ENCODE measurements around the gene KRT39.
"Not testable (repeated sequence)": the region's sequence is repeated elsewhere in the genome, so short reads cannot be mapped to it uniquely, and the experiment has no call there.

Gene KRT39

DNA sequence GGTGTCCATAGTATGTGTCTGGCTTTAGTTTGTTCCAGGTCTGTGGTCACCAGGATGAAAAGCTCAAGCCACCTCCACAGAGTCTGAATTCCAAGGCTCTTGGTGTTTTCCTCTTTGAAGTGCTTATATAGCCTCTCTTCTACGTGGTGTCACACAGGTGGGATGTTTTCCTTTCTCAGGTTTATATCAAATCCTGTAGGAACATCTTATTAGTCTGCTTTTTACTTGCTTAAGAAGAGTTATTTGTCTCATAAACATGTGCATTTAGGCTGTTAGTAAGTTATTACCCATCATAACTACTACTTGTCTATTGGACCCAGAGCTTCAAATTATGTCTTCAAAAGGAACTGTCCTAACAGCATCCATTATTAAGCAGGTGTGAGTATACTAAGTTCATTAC is at the start of gene KRT39:
TSS of gene KRT39 (minus strand) at position 101 of the 400 bp plus-strand sequence. CDS start at position 9, 92 bp downstream.
- no peak for DNase-seq

GRCh38 chr17:41015454-41015853 is 48.7 kb upstream of the KRT39 start:
- no peak for DNase-seq

DNA sequence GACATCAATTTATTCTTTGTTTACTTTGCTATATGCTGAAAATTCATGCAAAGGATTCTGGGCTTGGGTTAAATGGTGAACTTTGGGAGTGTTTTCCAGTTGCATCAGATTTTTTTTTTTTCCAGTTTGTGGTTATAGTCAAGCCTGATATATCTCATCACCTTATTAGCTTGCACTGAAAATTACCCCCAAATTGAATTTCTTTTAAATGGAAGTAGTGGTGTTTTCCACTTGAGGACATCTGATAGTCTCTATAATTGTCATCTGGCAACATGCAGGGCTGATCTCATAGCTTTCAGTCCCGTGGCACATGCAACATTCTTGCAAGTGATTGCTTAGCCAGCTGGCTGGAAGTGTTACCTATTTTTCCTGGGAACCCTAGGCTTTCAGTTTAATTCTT is 46.9 kb upstream of the KRT39 start:
- DNase-seq: no peak

DNA sequence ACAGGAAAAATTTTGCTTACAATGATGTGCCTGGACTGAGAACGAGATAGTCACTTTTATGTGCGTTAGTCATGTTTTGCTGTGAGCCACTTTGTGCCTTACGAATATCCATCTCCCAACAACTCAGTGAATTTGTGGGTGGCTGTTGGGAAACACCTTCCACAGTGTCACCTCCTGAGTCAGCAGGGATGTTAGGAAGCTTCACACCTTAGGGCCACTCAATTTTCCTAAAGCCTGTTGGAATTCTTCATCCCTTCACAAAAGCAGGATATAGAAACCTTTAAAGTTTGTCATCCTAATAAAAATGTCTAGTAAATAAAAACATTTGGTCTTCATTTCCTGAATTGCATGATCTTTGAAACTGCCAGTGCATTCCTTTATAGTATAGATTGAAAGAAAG is 46.4 kb upstream of the KRT39 start:
- no peak for DNase-seq

DNA sequence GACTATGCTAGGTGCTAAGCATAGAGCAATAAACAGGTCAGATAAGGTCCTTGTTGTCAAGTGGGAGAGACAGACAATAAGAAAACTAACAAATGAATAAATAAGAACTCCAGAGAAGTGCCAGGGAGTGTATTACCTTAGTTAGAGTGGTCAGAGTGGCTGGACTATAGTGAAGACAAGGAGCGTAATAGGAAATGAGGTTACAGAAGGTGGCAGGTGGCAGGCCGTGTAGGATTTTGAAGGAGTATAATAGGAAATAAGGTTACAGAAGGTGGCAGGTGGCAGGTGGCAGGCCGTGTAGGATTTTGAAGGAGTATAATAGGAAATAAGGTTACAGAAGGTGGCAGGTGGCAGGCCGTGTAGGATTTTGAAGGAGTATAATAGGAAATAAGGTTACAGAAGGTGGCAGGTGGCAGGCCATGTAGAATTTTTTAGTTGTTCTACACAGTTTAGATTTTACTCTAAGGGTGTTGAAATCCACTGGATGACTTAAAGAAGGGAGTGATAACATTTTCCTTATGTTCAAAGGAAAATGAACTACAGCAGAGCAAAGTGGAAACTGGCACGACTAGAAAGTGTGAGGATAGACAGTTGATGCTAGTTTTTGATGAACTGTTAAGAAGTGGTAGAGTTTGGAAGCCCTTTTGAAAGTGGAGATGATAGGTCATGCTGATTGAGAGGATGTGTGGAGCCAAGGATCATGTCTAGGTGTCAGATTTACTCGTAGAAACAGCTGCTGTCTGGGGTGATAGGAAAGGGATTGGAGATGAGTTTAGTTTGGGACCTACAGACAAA is 45.8 kb upstream of the KRT39 start:
- no peak for DNase-seq

DNA sequence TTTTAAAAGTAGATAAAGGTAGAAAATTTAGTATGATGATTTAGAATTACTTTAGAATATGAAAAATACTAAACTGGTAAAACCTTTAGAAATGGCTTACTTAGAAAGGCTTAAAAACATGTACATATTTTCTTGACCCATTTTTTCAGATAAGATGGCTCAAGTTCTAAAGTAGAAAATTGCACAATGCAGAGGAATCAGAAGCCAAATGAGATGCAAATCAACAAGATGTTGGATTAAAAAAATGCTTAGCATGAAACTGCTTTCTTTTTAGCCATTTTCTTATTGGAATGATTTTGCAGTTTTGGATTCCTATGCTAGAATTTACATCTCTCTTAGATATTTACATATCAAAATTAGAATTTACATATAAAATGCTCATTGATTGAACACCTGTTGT is 43.7 kb upstream of the KRT39 start:
- no peak for DNase-seq

DNA sequence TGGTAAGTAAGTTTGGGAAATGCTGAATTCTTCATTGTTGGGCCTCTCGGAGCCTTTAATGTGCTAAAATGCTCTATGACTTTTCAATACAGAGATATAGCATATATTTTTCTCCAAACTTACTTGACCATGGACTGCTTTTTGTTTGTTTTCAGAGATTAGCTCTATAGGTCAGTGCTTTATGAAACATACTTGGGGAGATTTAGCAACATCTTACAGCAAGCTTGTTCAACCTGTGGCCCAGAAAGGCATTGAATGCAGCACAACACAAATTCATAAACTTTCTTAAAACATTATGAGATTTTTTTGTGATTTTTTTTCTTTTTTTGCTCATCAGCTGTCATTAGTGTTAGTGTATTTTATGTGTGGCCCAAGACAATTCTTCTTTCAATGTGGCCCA is 43.2 kb upstream of the KRT39 start:
- no peak for DNase-seq

DNA sequence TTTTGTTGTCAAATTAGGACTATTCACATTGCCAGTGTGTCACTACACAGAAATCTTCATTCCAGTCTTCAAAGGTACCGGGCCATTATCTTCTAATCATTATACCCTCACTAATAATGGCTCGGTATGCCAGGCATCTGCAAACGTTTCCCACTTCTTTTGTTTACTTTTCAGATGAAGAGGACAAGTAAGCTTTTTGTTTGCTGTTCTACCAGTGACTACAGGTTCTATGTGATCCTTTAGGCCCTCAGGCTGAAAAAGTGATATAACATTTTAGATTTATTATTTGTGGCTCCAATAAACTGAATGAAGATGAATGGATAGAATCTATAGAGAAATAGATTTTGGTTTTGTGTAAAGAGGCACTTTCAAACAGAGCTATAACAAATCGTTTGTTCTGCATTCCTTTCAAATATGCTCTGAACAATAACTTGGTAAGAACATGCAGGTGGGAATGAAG is 42.6 kb upstream of the KRT39 start:
- no peak for DNase-seq

DNA sequence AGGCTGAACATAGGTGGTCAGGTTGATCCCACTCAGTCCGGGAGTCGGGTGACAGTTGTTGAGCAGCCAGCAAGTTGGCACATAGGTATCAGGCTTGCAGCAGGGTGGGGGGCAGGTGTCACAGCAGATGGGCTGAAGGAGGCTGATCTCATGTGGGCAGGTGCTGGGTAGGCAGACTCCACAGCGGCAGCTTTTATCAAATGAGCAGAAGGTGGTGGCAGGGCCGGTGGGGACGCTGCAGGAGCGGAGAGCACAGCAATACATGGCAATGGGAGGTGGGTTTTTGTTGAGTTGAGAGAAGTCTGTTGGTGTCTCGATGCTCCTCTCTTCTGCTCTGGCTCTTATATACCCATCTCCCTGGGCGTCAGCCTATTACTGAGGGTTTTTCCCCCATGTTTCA is 42.1 kb upstream of the KRT39 start, which contains the start of gene KRTAP3-1:
TSS of gene KRTAP3-1 (minus strand) at position 318 of the 400 bp plus-strand sequence. CDS start at position 264, 54 bp downstream.
- DNase-seq: no peak

- no peak for DNase-seq
Measured at GRCh38 chr17:41004397-41004796, 37.6 kb upstream of the KRT39 start.

GRCh38 chr17:41003926-41004325 is 37.2 kb upstream of the KRT39 start:
- DNase-seq: no peak

- DNase-seq: no peak
Measured at GRCh38 chr17:41002814-41003213, 36.1 kb upstream of the KRT39 start.

GRCh38 chr17:41001795-41002194 is 35.0 kb upstream of the KRT39 start:
- no peak for DNase-seq

DNA sequence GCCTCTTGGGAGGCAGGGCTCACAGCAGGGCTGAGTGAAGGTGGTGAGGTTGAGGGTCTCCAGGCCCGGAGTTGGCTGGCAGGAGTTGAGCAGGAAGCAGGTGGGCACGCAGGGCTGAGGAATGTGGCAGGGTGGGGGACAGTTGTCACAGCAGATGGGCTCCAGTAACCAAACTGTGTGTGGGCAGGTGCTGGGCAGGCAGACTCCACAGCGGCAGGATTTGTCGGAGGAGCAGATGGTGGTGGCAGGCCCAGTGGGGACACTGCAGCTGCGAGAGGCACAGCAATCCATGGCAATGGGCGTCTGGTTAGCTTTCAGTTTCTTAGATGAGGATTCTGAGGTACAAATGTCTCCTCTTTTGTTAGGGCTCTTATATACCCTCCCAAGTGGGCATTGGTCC is 32.8 kb upstream of the KRT39 start, which contains the start of gene KRTAP3-2:
TSS of gene KRTAP3-2 (minus strand) at position 344 of the 400 bp plus-strand sequence. CDS start at position 291, 53 bp downstream.
- DNase-seq: not testable (repeated sequence)

GRCh38 chr17:40997361-40997760 is 30.6 kb upstream of the KRT39 start:
- DNase-seq: no peak

- DNase-seq: no peak
Measured at GRCh38 chr17:40996829-40997228, 30.1 kb upstream of the KRT39 start.

GRCh38 chr17:40995116-40995515 is 28.4 kb upstream of the KRT39 start:
- no peak for DNase-seq

GRCh38 chr17:40993839-40994238 is 27.1 kb upstream of the KRT39 start, which contains the start of gene KRTAP3-3:
KRTAP3-3 (minus strand) TSS chr17:40994164; CDS start chr17:40994097, 67 bp downstream.
- no peak for DNase-seq

- no peak for DNase-seq
Measured at GRCh38 chr17:40993084-40993483, 26.3 kb upstream of the KRT39 start.

GRCh38 chr17:40992666-40993065 is 25.9 kb upstream of the KRT39 start:
- no peak for DNase-seq

DNA sequence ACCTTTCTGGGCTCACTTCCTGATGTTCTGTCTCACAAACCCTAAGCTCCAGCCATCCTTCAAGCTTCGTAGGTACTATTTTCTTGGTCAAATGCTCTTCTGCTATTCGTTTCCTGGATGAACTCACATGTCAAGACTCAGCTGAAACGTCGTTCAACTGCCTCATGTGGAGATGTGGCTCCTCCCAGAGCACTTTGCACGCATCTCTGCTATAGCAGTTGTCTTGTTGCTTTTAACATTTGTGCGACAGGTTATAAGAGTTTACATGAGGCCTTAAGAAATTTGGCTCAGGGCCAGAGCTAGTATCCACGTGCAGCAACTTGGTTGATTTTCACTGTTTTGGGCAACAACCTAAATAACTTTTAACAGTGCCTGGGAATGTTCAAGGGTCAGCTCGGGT is 20.2 kb upstream of the KRT39 start:
- DNase-seq: no peak

DNA sequence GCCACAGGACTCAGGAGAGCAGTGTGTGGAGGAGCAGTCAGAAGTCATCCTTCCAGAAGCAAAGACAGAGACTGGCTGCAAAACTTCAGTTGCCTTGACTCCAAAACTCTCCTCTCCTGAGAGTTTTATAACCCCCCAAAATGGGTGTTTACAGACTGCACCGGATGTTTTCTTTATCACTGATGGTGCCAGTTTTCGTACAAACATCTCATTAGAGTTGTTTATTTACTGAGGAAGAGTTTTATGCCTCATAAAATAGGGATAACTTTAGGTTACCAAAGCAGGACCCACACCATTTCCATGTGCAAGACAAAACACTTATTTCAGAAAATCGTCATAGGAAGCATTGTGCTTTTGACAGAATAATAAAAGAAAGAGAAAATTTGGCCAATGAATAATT is 17.5 kb upstream of the KRT39 start, which contains the start of gene KRT40:
TSS of gene KRT40 (minus strand) at position 101 of the 400 bp plus-strand sequence. CDS start at position 48, 53 bp downstream.
- DNase-seq: no peak

DNA sequence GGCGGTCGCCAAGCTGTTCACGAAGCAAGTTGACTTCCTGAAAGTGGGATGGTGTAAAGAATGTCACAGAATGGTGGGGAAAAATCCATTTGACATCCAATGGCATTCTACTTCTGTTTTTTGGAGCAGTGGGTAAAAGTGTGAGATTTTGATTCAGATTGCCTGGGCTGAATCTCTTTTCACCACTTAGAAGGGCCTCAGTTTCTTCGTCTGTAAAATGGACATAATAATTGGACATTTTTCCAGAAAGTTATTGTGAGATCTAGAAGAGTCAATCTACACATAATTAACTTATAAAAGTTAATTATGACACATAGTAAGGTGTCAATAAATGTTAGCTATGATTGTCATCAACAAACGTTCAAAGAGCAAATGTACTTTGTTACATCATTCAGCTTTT is 14.4 kb upstream of the KRT39 start:
- DNase-seq: no peak

DNA sequence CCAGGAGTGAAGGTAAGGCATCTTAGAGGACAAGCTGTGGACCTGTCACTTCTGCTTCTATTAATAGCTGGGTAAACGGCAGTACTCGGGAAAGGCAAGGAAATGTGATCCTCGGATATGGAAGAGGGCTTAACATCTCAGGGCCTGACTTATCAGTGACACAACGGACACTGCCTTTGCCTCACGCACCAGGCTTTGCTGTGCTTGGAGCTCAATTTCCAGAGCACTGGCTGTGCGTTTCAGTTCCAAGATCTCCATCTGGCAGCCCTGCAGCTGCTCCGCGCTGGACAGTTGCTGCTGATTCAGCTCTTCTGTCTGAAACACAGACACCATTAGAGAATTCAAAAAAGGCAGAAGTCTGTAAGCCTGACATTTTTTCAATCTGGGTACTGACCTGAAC is 13.8 kb upstream of the KRT39 start:
- DNase-seq: no peak
